ENCODE results near the gene MGAT3.

DNA sequence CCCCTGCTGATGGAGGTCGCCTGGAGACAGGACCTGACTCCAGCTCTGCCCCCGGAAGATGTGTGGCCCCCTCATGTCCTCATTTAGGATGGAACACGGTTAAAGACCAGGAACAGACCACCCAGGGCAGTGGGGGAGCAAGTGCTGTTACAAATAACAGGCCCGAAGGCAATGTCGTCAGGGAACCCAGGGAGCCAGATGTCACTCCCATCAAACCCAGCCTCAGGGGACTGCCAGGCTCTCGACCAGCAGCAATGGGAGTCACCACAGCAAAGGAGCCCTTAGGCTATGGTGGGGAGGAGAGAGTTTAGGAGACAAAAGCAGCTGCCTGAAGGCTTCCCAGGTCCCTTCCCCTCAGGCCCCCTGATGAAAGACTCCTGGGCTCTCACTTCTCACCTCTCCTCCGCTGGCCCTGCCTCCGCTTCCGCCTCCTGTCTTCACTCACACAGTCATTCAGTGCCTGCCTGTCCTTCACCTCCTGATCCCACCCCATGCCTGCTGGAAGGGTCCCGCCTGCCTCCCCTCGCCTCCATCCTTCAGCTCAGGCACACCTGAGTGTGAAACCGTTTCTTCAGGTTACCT is 71.4 kb downstream of the MGAT3 start:
- TF ChIP-seq CTCF (IDR thresholded peaks at IDR 0.05) (no peak), POLR2AphosphoS5 (IDR thresholded peaks at IDR 0.05; ENCODE audit: low read depth, low read length) (no peak), SIN3A (IDR thresholded peaks at IDR 0.05; ENCODE audit: borderline replicate concordance, insufficient read depth, low read depth, low read length) (no peak)
